ENCODE results near the gene HPD. TPM values are rescaled to one million over a fixed set of nuclear protein-coding genes. Genes with fewer than 3 reads are reported as not detected.

HPD gene
- total RNA-seq, 1 donor from 2014 or later = 0.92 TPM

GRCh38 chr12:121820056-121820455 lies 38.6 kb downstream of the HPD start:
- no peaks in the 10 kb centered on the region for H3K27me3 Mint-ChIP-seq
- no peaks in the 10 kb centered on the region for H3K4me1 Mint-ChIP-seq (ENCODE audit: unreplicated experiment)
- peaks cover 11% of the 10 kb centered on the region for H3K36me3 Mint-ChIP-seq
- no peaks in the 10 kb centered on the region for H3K9me3 Mint-ChIP-seq
- no peak overlapping the region for H3K27ac Mint-ChIP-seq
- TF ChIP-seq, protein P1, sequence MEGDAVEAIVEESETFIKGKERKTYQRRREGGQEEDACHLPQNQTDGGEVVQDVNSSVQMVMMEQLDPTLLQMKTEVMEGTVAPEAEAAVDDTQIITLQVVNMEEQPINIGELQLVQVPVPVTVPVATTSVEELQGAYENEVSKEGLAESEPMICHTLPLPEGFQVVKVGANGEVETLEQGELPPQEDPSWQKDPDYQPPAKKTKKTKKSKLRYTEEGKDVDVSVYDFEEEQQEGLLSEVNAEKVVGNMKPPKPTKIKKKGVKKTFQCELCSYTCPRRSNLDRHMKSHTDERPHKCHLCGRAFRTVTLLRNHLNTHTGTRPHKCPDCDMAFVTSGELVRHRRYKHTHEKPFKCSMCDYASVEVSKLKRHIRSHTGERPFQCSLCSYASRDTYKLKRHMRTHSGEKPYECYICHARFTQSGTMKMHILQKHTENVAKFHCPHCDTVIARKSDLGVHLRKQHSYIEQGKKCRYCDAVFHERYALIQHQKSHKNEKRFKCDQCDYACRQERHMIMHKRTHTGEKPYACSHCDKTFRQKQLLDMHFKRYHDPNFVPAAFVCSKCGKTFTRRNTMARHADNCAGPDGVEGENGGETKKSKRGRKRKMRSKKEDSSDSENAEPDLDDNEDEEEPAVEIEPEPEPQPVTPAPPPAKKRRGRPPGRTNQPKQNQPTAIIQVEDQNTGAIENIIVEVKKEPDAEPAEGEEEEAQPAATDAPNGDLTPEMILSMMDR (conservative IDR thresholded peaks at IDR 0.05) = no peak
- no peak for DNase-seq (ENCODE audit: extremely low spot score, unreplicated experiment)
- no peak overlapping the region for H3K4me3 Mint-ChIP-seq

DNA sequence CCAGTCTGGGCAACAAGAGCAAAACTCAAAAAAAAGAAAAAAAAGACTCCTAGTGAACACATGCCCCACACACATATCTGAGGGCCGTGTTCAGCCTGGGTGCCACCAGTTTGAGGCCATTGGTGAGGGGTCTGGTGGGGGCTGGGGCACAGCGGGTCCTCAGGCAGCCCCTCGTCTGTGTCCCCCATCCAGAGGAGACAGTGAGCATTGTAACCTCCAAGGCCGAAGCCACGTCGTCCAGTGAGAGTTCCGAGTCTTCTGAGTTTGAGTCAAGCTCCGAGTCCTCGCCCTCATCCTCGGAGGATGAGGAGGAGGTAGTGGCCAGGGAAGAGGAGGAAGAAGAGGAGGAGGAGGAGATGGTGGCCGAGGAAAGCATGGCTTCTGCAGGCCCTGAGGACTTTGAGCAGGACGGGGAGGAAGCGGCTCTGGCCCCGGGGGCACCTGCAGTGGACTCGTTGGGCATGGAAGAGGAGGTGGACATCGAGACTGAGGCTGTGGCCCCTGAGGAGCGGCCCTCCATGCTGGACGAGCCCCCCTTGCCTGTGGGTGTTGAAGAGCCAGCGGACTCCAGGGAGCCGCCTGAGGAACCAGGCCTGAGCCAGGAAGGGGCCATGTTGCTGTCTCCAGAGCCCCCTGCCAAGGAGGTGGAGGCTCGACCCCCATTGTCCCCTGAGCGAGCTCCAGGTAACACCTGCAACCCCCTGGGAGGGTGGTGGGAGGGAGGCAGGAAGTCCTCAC lies 39.3 kb downstream of the HPD start:
- Mint-ChIP-seq H3K27me3 (no peaks in the 10 kb centered on the region), H3K9me3 (no peaks in the 10 kb centered on the region), H3K27ac (no peak overlapping the region), H3K4me1 (ENCODE audit: unreplicated experiment) (no peaks in the 10 kb centered on the region), H3K4me3 (no peak overlapping the region), H3K36me3 (peaks cover 11% of the 10 kb centered on the region)
- DNase-seq (ENCODE audit: extremely low spot score, unreplicated experiment) = no peak
- TF ChIP-seq, protein P1 (conservative IDR thresholded peaks at IDR 0.05) = no peak

GRCh38 chr12:121817648-121818043 lies 41.0 kb downstream of the HPD start:
- TF ChIP-seq, protein P1 (conservative IDR thresholded peaks at IDR 0.05) = no peak

DNA sequence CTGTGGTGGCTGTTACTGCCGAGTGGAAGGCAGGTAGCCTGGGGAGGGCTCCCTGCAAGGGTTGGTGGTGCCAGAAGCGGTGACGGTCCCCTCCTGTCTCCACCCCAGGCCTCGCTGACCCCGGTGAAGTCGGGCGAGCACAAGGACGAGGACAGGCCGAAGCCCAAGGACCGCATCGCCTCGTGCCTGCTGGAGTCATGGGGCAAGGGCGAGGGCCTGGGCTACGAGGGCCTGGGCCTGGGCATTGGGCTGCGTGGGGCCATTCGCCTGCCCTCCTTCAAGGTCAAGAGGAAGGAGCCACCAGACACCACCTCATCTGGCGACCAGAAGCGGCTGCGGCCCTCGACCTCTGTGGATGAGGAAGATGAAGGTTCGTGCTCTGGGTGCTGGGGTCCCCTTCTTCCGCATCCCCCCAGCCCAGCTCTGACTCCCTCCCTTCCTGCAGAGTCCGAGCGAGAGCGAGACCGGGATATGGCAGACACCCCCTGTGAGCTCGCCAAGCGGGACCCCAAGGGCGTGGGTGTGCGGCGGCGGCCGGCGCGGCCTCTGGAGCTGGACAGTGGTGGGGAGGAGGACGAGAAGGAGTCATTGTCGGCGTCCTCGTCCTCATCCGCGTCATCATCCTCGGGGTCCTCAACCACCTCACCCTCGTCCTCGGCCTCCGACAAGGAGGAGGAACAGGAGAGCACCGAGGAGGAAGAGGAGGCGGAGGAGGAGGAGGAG lies 41.6 kb downstream of the HPD start:
- DNase-seq (ENCODE audit: extremely low spot score, unreplicated experiment) = no peak
- Mint-ChIP-seq H3K9me3 (no peaks in the 10 kb centered on the region), H3K27ac (no peak overlapping the region), H3K36me3 (peaks cover 11% of the 10 kb centered on the region), H3K4me3 (no peak overlapping the region), H3K27me3 (no peaks in the 10 kb centered on the region), H3K4me1 (ENCODE audit: unreplicated experiment) (peaks cover 13% of the 10 kb centered on the region)
- TF ChIP-seq, protein P1 (conservative IDR thresholded peaks at IDR 0.05) = no peak

More at GRCh38 chr12:121817648-121818043, 41.0 kb downstream of the HPD start:
- Mint-ChIP-seq H3K27ac (no peak overlapping the region), H3K9me3 (no peaks in the 10 kb centered on the region), H3K4me3 (no peak overlapping the region), H3K4me1 (ENCODE audit: unreplicated experiment) (peaks cover 9% of the 10 kb centered on the region), H3K36me3 (peaks cover 11% of the 10 kb centered on the region), H3K27me3 (no peaks in the 10 kb centered on the region)
- DNase-seq (ENCODE audit: extremely low spot score, unreplicated experiment) = no peak

DNA sequence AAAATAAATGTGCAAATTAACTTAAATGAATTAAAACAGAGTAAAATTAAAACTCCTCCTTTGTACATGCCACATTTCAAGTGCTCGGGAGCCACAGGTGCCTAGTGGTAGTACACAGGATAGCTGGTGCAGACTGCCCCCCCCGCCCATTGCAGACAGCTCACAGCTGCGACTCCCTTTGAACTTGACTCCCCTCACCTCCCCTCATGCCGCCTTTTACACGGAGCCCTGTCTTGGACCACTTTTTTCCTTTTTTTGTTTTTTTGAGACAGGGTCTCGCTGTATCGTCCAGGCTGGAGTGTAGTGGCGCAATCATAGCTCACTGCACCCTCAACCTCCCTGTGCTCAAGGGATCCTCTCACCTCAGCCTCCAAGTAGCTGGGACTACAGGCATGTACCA lies 43.4 kb downstream of the HPD start:
- TF ChIP-seq, protein P1 (conservative IDR thresholded peaks at IDR 0.05) = no peak
- Mint-ChIP-seq H3K4me3 (peak overlapping the region; percentile 57), H3K27ac (no peak overlapping the region), H3K4me1 (ENCODE audit: unreplicated experiment) (peaks cover 19% of the 10 kb centered on the region), H3K9me3 (no peaks in the 10 kb centered on the region), H3K27me3 (no peaks in the 10 kb centered on the region), H3K36me3 (peaks cover 6% of the 10 kb centered on the region)
- DNase-seq (ENCODE audit: extremely low spot score, unreplicated experiment) = no peak

Data from type B pancreatic cell (in vitro differentiated cells).